GM18505 (cell line): ENCODE data around the gene ADAMTS19.

ENCODE experiments used
- ATAC-seq: cut with Tn5 transposase; IDR thresholded peaks from one replicate; pipeline ENCODE4 v1.9.1; 2021; ENCODE audit not compliant: unreplicated experiment
- POLR2A ChIP-seq: IDR thresholded peaks from 4 replicates; pipeline ENCODE4 v1.6.1; 2011; ENCODE audit warnings: borderline replicate concordance; ENCODE audit not compliant: insufficient read depth, insufficient read length; ENCODE audit errors: extremely low read depth

The ADAMTS19 gene

GRCh38 chr5:129748913-129749880 is 289.1 kb downstream of the ADAMTS19 start:
- TF ChIP-seq POLR2A: no peak
- no peak for ATAC-seq

- TF ChIP-seq POLR2A: no peak
- ATAC-seq: no peak
These were observed 300.7 kb downstream of the ADAMTS19 start for GRCh38 chr5:129760636-129761325.

GRCh38 chr5:129763651-129764050 is 303.6 kb downstream of the ADAMTS19 start:
- no peak for TF ChIP-seq POLR2A
- ATAC-seq: no peak

GRCh38 chr5:129766798-129767197 is 306.7 kb downstream of the ADAMTS19 start:
- no peak for TF ChIP-seq POLR2A
- no peak for ATAC-seq

- peak; percentile 91 for ATAC-seq
- no peak for TF ChIP-seq POLR2A
These were observed 307.9 kb downstream of the ADAMTS19 start for GRCh38 chr5:129767927-129768380.

GRCh38 chr5:129768735-129769134 is 308.6 kb downstream of the ADAMTS19 start:
- ATAC-seq: no peak
- TF ChIP-seq POLR2A: no peak

- no peak for ATAC-seq
- TF ChIP-seq POLR2A: no peak
These were observed 310.1 kb downstream of the ADAMTS19 start for GRCh38 chr5:129770024-129770820.

- no peak for TF ChIP-seq POLR2A
- peak; percentile 65 for ATAC-seq
These were observed 311.1 kb downstream of the ADAMTS19 start for GRCh38 chr5:129771058-129771838.

- no peak for TF ChIP-seq POLR2A
These were observed 313.3 kb downstream of the ADAMTS19 start for GRCh38 chr5:129773376-129773775.

GRCh38 chr5:129781594-129781993 is 321.5 kb downstream of the ADAMTS19 start:
- no peak for ATAC-seq
- no peak for TF ChIP-seq POLR2A

More at GRCh38 chr5:129773376-129773775, 313.3 kb downstream of the ADAMTS19 start:
- no peak for ATAC-seq
